Activated T-cell treated with anti-CD3 and anti-CD28 coated beads, Interleukin-2, amount 50 U/mL, for 4 hours (primary cell): Measurements from ENCODE around the gene MID1. TPM values are rescaled to one million over a fixed set of nuclear protein-coding genes. Genes with fewer than 3 reads are reported as not detected.

ENCODE experiments used
- ATAC-seq, 2 donors: fragments of 200-7000 bp; cut with Tn5 transposase; one replicate each; pipeline ENCODE4 v1.10.0; 2021
- DNase-seq: peaks from one replicate; pipeline ENCODE4 v3.0.0-alpha.2; 2020
- H3K27me3 Mint-ChIP-seq: one replicate; pipeline ENCODE4 v1.8.0; 2021; ENCODE audit warnings: low read depth, mixed read lengths
- H3K36me3 Mint-ChIP-seq: one replicate; pipeline ENCODE4 v1.8.0; 2022; ENCODE audit warnings: mixed read lengths; ENCODE audit not compliant: insufficient read depth
- H3K4me1 Mint-ChIP-seq: one replicate; pipeline ENCODE4 v1.8.0; 2021; ENCODE audit warnings: low read depth, mixed read lengths
- H3K4me3 Mint-ChIP-seq: one replicate; pipeline ENCODE4 v1.8.0; 2021; ENCODE audit warnings: mild to moderate bottlenecking, moderate library complexity, mixed read lengths
- H3K9me3 Mint-ChIP-seq: one replicate; pipeline ENCODE4 v1.8.0; 2021; ENCODE audit warnings: mixed read lengths
- total RNA-seq, 3 donors: library from RNA; stranded (reverse); gene quantifications; one replicate each; pipeline ENCODE4 v1.2.1, GENCODE V29; 2021

The MID1 gene
- total RNA-seq, 3 donors from 2014 or later = 0.16 to 0.25 (median 0.24) TPM

- DNase-seq (no peak), ATAC-seq (no peak)
- no peaks in the 10 kb centered on the region for H3K27me3 Mint-ChIP-seq
- no peak overlapping the region for H3K4me3 Mint-ChIP-seq
- H3K4me1 Mint-ChIP-seq = no peaks in the 10 kb centered on the region
- H3K9me3 Mint-ChIP-seq = no peaks in the 10 kb centered on the region
- no peaks in the 10 kb centered on the region for H3K36me3 Mint-ChIP-seq
Measured at GRCh38 chrX:10495677-10496076, 124.7 kb downstream of the MID1 start.

GRCh38 chrX:10492250-10492649, 128.1 kb downstream of the MID1 start:
- Mint-ChIP-seq H3K27me3 (no peaks in the 10 kb centered on the region), H3K4me1 (no peaks in the 10 kb centered on the region), H3K36me3 (no peaks in the 10 kb centered on the region), H3K9me3 (no peaks in the 10 kb centered on the region), H3K4me3 (no peak overlapping the region)
- no peak for ATAC-seq
- no peak for DNase-seq

- Mint-ChIP-seq H3K27me3 (no peaks in the 10 kb centered on the region), H3K36me3 (no peaks in the 10 kb centered on the region), H3K4me1 (no peaks in the 10 kb centered on the region), H3K9me3 (no peaks in the 10 kb centered on the region), H3K4me3 (no peak overlapping the region)
- no peak for DNase-seq
- no peak for ATAC-seq
Measured at GRCh38 chrX:10486373-10486772, 134.0 kb downstream of the MID1 start.

GRCh38 chrX:10485326-10485725, 135.1 kb downstream of the MID1 start:
- no peak overlapping the region for H3K4me3 Mint-ChIP-seq
- ATAC-seq (no peak), DNase-seq (no peak)
- H3K9me3 Mint-ChIP-seq = no peaks in the 10 kb centered on the region
- H3K27me3 Mint-ChIP-seq = no peaks in the 10 kb centered on the region
- H3K36me3 Mint-ChIP-seq = no peaks in the 10 kb centered on the region
- no peaks in the 10 kb centered on the region for H3K4me1 Mint-ChIP-seq

GRCh38 chrX:10484683-10485247, 135.6 kb downstream of the MID1 start:
- H3K27me3 Mint-ChIP-seq = no peaks in the 10 kb centered on the region
- no peaks in the 10 kb centered on the region for H3K36me3 Mint-ChIP-seq
- DNase-seq (no peak), ATAC-seq (no peak)
- H3K4me1 Mint-ChIP-seq = no peaks in the 10 kb centered on the region
- H3K9me3 Mint-ChIP-seq = no peaks in the 10 kb centered on the region
- no peak overlapping the region for H3K4me3 Mint-ChIP-seq

- no peaks in the 10 kb centered on the region for H3K27me3 Mint-ChIP-seq
- no peaks in the 10 kb centered on the region for H3K36me3 Mint-ChIP-seq
- DNase-seq (no peak), ATAC-seq (no peak)
- H3K9me3 Mint-ChIP-seq = peaks cover 4% of the 10 kb centered on the region
- no peak overlapping the region for H3K4me3 Mint-ChIP-seq
- no peaks in the 10 kb centered on the region for H3K4me1 Mint-ChIP-seq
Measured at GRCh38 chrX:10483191-10483831, 137.1 kb downstream of the MID1 start.

- Mint-ChIP-seq H3K27me3 (no peaks in the 10 kb centered on the region), H3K9me3 (peaks cover 4% of the 10 kb centered on the region), H3K36me3 (no peaks in the 10 kb centered on the region), H3K4me1 (no peaks in the 10 kb centered on the region), H3K4me3 (no peak overlapping the region)
- DNase-seq (no peak), ATAC-seq (no peak)
Measured at GRCh38 chrX:10482708-10483107, 137.7 kb downstream of the MID1 start.

- no peak for ATAC-seq
- Mint-ChIP-seq H3K4me1 (no peaks in the 10 kb centered on the region), H3K4me3 (no peak overlapping the region), H3K9me3 (peaks cover 4% of the 10 kb centered on the region), H3K36me3 (no peaks in the 10 kb centered on the region), H3K27me3 (no peaks in the 10 kb centered on the region)
- no peak for DNase-seq
Measured at GRCh38 chrX:10482261-10482660, 138.1 kb downstream of the MID1 start.

- ATAC-seq (no peak), DNase-seq (no peak)
- Mint-ChIP-seq H3K27me3 (no peaks in the 10 kb centered on the region), H3K4me1 (no peaks in the 10 kb centered on the region), H3K4me3 (no peak overlapping the region), H3K36me3 (no peaks in the 10 kb centered on the region), H3K9me3 (peaks cover 4% of the 10 kb centered on the region)
Measured at GRCh38 chrX:10480861-10481260, 139.5 kb downstream of the MID1 start.

- Mint-ChIP-seq H3K27me3 (no peaks in the 10 kb centered on the region), H3K4me1 (no peaks in the 10 kb centered on the region), H3K9me3 (peaks cover 4% of the 10 kb centered on the region), H3K36me3 (no peaks in the 10 kb centered on the region), H3K4me3 (no peak overlapping the region)
- ATAC-seq (no peak), DNase-seq (no peak)
Measured at GRCh38 chrX:10479508-10479907, 140.9 kb downstream of the MID1 start.

GRCh38 chrX:10477525-10477924, 142.9 kb downstream of the MID1 start:
- ATAC-seq (no peak), DNase-seq (no peak)
- H3K4me1 Mint-ChIP-seq = no peaks in the 10 kb centered on the region
- no peak overlapping the region for H3K4me3 Mint-ChIP-seq
- no peaks in the 10 kb centered on the region for H3K27me3 Mint-ChIP-seq
- H3K36me3 Mint-ChIP-seq = no peaks in the 10 kb centered on the region
- peaks cover 4% of the 10 kb centered on the region for H3K9me3 Mint-ChIP-seq

- H3K9me3 Mint-ChIP-seq = peaks cover 4% of the 10 kb centered on the region
- no peaks in the 10 kb centered on the region for H3K36me3 Mint-ChIP-seq
- ATAC-seq (no peak), DNase-seq (no peak)
- no peaks in the 10 kb centered on the region for H3K4me1 Mint-ChIP-seq
- no peak overlapping the region for H3K4me3 Mint-ChIP-seq
- no peaks in the 10 kb centered on the region for H3K27me3 Mint-ChIP-seq
Measured at GRCh38 chrX:10474913-10475568, 145.3 kb downstream of the MID1 start.

GRCh38 chrX:10474510-10474909, 145.9 kb downstream of the MID1 start:
- peaks cover 2% of the 10 kb centered on the region for H3K9me3 Mint-ChIP-seq
- no peaks in the 10 kb centered on the region for H3K4me1 Mint-ChIP-seq
- ATAC-seq = no peak
- no peak overlapping the region for H3K4me3 Mint-ChIP-seq
- H3K36me3 Mint-ChIP-seq = no peaks in the 10 kb centered on the region
- H3K27me3 Mint-ChIP-seq = no peaks in the 10 kb centered on the region
- DNase-seq = no peak

- Mint-ChIP-seq H3K27me3 (no peaks in the 10 kb centered on the region), H3K9me3 (no peaks in the 10 kb centered on the region), H3K4me3 (no peak overlapping the region), H3K4me1 (no peaks in the 10 kb centered on the region), H3K36me3 (no peaks in the 10 kb centered on the region)
- ATAC-seq (no peak), DNase-seq (no peak)
Measured at GRCh38 chrX:10471418-10471817, 149.0 kb downstream of the MID1 start.

- no peaks in the 10 kb centered on the region for H3K9me3 Mint-ChIP-seq
- no peaks in the 10 kb centered on the region for H3K27me3 Mint-ChIP-seq
- DNase-seq (no peak), ATAC-seq (no peak)
- H3K36me3 Mint-ChIP-seq = no peaks in the 10 kb centered on the region
- no peak overlapping the region for H3K4me3 Mint-ChIP-seq
- H3K4me1 Mint-ChIP-seq = no peaks in the 10 kb centered on the region
Measured at GRCh38 chrX:10470009-10470408, 150.4 kb downstream of the MID1 start.
